Fibroblast of lung (primary cell): ENCODE data around the gene IVL. TPM values are rescaled to one million over a fixed set of nuclear protein-coding genes. Genes with fewer than 3 reads are reported as not detected.

Source experiments
- DNase-seq, 2 donors: peaks; one replicate each; pipeline versions ENCODE4 v3.0.0 to v3.0.0-alpha.2; 2010; ENCODE audit warnings: low read depth in 2 of 2
- H2AFZ ChIP-seq: 2 replicates; pipeline ENCODE4 v1.5.1; 2012; ENCODE audit warnings: low read length, control low read depth, inconsistent platforms
- H3K27ac ChIP-seq: 2 replicates; pipeline ENCODE4 v1.5.1; 2011; ENCODE audit warnings: low read length, control low read depth; ENCODE audit not compliant: insufficient read depth
- H3K27me3 ChIP-seq: 2 replicates; pipeline ENCODE4 v1.5.1; 2011; ENCODE audit warnings: mild to moderate bottlenecking, low read length; ENCODE audit not compliant: control insufficient read depth, insufficient read depth
- H3K36me3 ChIP-seq: 2 replicates; pipeline ENCODE4 v1.5.1; 2011; ENCODE audit warnings: low read length; ENCODE audit not compliant: control insufficient read depth, insufficient read depth
- H3K4me1 ChIP-seq: 2 replicates; pipeline ENCODE4 v1.5.1; 2011; ENCODE audit warnings: low read length; ENCODE audit not compliant: control insufficient read depth, insufficient read depth; ENCODE audit errors: extremely low read depth
- H3K4me2 ChIP-seq: 2 replicates; pipeline ENCODE4 v1.5.1; 2011; ENCODE audit warnings: low read length, control low read depth; ENCODE audit not compliant: insufficient read depth; ENCODE audit errors: extremely low read depth
- H3K4me3 ChIP-seq, 4 experiments: fragments of 200-600 bp in 1 of 4; sonication (generic) in 1 of 4; replicated peaks in 1 of 4; 2 replicates each; pipeline ENCODE4 v1.5.1; 2011 to 2016; ENCODE audit warnings: low read length in 4 of 4, low read depth in 3 of 4, mild to moderate bottlenecking in 3 of 4, control low read depth in 2 of 4, inconsistent platforms in 1 of 4, mixed read lengths in 1 of 4; ENCODE audit not compliant: insufficient read depth in 1 of 4; ENCODE audit errors: control extremely low read depth in 1 of 4
- H3K79me2 ChIP-seq: 2 replicates; pipeline ENCODE4 v1.5.1; 2012; ENCODE audit warnings: mild to moderate bottlenecking, low read length, inconsistent platforms; ENCODE audit not compliant: control insufficient read depth, insufficient read depth
- H3K9ac ChIP-seq: 2 replicates; pipeline ENCODE4 v1.5.1; 2011; ENCODE audit warnings: mild to moderate bottlenecking, low read length, control low read depth; ENCODE audit not compliant: insufficient read depth
- H3K9me3 ChIP-seq: 2 replicates; pipeline ENCODE4 v1.5.1; 2012; ENCODE audit warnings: low read depth, low read length; ENCODE audit not compliant: control insufficient read depth, insufficient read depth
- H4K20me1 ChIP-seq: 2 replicates; pipeline ENCODE4 v1.5.1; 2011; ENCODE audit warnings: low read length; ENCODE audit not compliant: control insufficient read depth, insufficient read depth; ENCODE audit errors: extremely low read depth
- CTCF ChIP-seq, 2 donors: IDR thresholded peaks in 1 of 2; conservative IDR thresholded peaks in 1 of 2; 1 replicate in 1 of 2; 2 replicates in 1 of 2; pipeline ENCODE4 v1.5.1; 2011 to 2012; ENCODE audit warnings: low read length in 2 of 2, control low read depth in 1 of 2, inconsistent platforms in 1 of 2, low read depth in 1 of 2, mild to moderate bottlenecking in 1 of 2
- EZH2 ChIP-seq: IDR thresholded peaks from 2 replicates; pipeline ENCODE4 v1.5.1; 2012; ENCODE audit warnings: low read length, control low read depth, mild to moderate bottlenecking; ENCODE audit errors: missing control alignments
- polyA plus RNA-seq, 2 donors: library from polyadenylated mRNA; depleted of rRNA in 1 of 2; stranded (reverse) in 1 of 2; unstranded in 1 of 2; fragments of >200 nt; gene quantifications; 2 replicates each; pipeline ENCODE4 v1.2.1, GENCODE V29; 2011 to 2012; ENCODE audit warnings: missing spikeins in 1 of 2
- total RNA-seq: library from RNA; depleted of rRNA; stranded (reverse); fragments of >200 nt; gene quantifications from 2 replicates; pipeline ENCODE4 v1.2.1, GENCODE V29; 2014

Gene IVL
- total and polyA plus RNA-seq, 2 donors (not counting 1 experiment from before 2014, with no cell fraction given) = 0.10 TPM; not detected in 1

- Histone ChIP-seq H4K20me1 (no peaks in the 10 kb centered on the region), H3K9ac (no peak overlapping the region), H3K4me2 (no peak overlapping the region), H3K9me3 (no peaks in the 10 kb centered on the region), H3K36me3 (no peaks in the 10 kb centered on the region), H3K4me1 (peaks cover 10% of the 10 kb centered on the region), H3K27ac (no peak overlapping the region), H3K79me2 (no peaks in the 10 kb centered on the region), H3K4me3 (no peak overlapping the region), H3K27me3 (no peaks in the 10 kb centered on the region), H2AFZ (no peak overlapping the region)
- no peak for TF ChIP-seq EZH2
- TF ChIP-seq CTCF (conservative IDR thresholded peaks at IDR 0.05 in 1 of 2, IDR thresholded peaks at IDR 0.05 in 1 of 2; ENCODE audit: low read depth in 1 of 2, low read length in 2 of 2) = no peak
- no peak for DNase-seq
These were observed 24.3 kb upstream of the IVL start for GRCh38 chr1:152884085-152884484.

DNA sequence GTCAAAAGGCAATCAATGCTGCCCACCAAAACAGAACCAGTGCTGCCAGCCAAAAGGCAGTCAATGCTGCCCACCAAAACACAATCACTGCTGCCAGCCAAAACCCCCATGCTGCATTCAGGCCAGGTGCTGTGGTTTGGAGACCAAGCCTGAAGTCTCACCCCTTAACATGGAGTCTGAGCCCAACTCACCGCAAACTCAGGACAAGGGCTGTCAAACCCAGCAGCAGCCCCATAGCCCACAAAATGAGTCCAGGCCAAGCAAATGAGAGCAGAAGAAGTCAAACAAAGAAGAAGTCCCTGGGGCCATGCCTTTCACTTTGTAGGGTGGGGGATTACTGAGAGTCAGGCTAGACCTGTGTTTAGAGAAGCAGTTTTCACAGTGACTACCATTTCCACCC, 23.8 kb upstream of the IVL start:
- no peaks in the 10 kb centered on the region for H4K20me1 ChIP-seq
- DNase-seq = no peak
- no peaks in the 10 kb centered on the region for H3K9me3 ChIP-seq
- H2AFZ ChIP-seq = no peak overlapping the region
- H3K4me2 ChIP-seq = no peak overlapping the region
- no peak overlapping the region for H3K4me3 ChIP-seq
- H3K27me3 ChIP-seq = no peaks in the 10 kb centered on the region
- no peak overlapping the region for H3K9ac ChIP-seq
- peaks cover 10% of the 10 kb centered on the region for H3K4me1 ChIP-seq
- no peaks in the 10 kb centered on the region for H3K79me2 ChIP-seq
- H3K36me3 ChIP-seq = no peaks in the 10 kb centered on the region
- H3K27ac ChIP-seq = no peak overlapping the region
- TF ChIP-seq EZH2 (no peak), CTCF (conservative IDR thresholded peaks at IDR 0.05 in 1 of 2, IDR thresholded peaks at IDR 0.05 in 1 of 2; ENCODE audit: low read depth in 1 of 2, low read length in 2 of 2) (no peak)

- H4K20me1 ChIP-seq = no peaks in the 10 kb centered on the region
- H2AFZ ChIP-seq = no peak overlapping the region
- no peak overlapping the region for H3K4me2 ChIP-seq
- H3K4me3 ChIP-seq = no peak overlapping the region
- DNase-seq = peak; percentile 19 to 74
- no peak for TF ChIP-seq CTCF (conservative IDR thresholded peaks at IDR 0.05 in 1 of 2, IDR thresholded peaks at IDR 0.05 in 1 of 2; ENCODE audit: low read depth in 1 of 2, low read length in 2 of 2)
- TF ChIP-seq EZH2 = no peak
- no peaks in the 10 kb centered on the region for H3K9me3 ChIP-seq
- H3K79me2 ChIP-seq = no peaks in the 10 kb centered on the region
- H3K4me1 ChIP-seq = peaks cover 10% of the 10 kb centered on the region
- no peak overlapping the region for H3K9ac ChIP-seq
- no peaks in the 10 kb centered on the region for H3K36me3 ChIP-seq
- H3K27me3 ChIP-seq = no peaks in the 10 kb centered on the region
- H3K27ac ChIP-seq = no peak overlapping the region
These were observed 23.3 kb upstream of the IVL start for GRCh38 chr1:152884966-152885624.
